WERI-Rb-1 (cell line): ENCODE measurements around the gene VSIG10L.

ENCODE experiments used
- DNase-seq: peaks from one replicate; pipeline ENCODE4 v3.0.0-alpha.2; 2020
- H3K27ac ChIP-seq: fragments of 250-450 bp; sonication (Bioruptor Pico); 2 replicates; pipeline ENCODE4 v1.5.1; 2020; ENCODE audit warnings: mild to moderate bottlenecking, moderate library complexity
- H3K27me3 ChIP-seq: fragments of 250-450 bp; sonication (Bioruptor Pico); 2 replicates; pipeline ENCODE4 v1.5.1; 2021; ENCODE audit warnings: mild to moderate bottlenecking, low read depth, moderate library complexity; ENCODE audit not compliant: insufficient read depth, severe bottlenecking
- H3K36me3 ChIP-seq: fragments of 250-450 bp; sonication (Bioruptor Pico); 2 replicates; pipeline ENCODE4 v1.5.1; 2020; ENCODE audit warnings: mild to moderate bottlenecking, moderate library complexity
- H3K4me3 ChIP-seq: 2 replicates; pipeline ENCODE4 v1.5.1; 2011; ENCODE audit warnings: low read depth, mild to moderate bottlenecking, control low read depth, low read length
- H3K9me3 ChIP-seq: fragments of 250-450 bp; sonication (Bioruptor Pico); 2 replicates; pipeline ENCODE4 v1.5.1; 2021; ENCODE audit warnings: mild to moderate bottlenecking, moderate library complexity; ENCODE audit not compliant: severe bottlenecking
- TF ChIP-seq, protein P1 (sequence below): IDR thresholded peaks from 2 replicates; pipeline ENCODE4 v1.5.1; 2011; ENCODE audit warnings: low read depth, mild to moderate bottlenecking, control low read depth, inconsistent platforms, low read length

VSIG10L gene

DNA sequence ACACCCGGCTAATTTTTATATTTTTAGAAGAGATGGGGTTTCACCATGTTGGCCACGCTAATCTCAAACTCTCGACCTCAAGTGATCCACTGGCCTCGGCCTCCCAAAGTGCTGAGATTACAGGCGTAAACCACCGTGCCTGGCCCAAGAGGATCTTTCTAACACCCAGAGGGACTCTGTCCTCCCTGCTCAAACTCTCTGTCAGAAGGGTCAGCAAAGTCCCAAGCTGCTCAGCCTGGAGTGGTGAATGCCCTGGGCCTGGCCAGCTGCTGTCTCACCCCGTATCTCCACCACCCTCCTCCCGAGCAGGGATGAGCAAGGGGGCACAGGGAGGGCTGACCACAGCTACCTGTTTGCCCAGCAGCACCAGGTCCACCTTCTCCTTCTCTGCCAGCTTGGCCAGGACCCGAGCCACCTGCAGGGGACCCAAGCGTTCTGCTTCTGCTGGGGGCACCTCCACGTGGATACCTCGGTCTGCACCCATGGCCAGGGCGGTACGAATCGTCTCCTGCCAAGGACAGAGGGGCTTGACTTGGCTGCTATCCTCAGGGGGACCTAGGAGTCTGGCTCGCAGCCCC is 10.9 kb upstream of the VSIG10L start:
- DNase-seq, result no peak
- H3K36me3 ChIP-seq, result peaks cover 15% of the 10 kb centered on the region; the same call in 1 of the 2 replicates
- no peak overlapping the region for H3K4me3 ChIP-seq
- TF ChIP-seq, protein P1, sequence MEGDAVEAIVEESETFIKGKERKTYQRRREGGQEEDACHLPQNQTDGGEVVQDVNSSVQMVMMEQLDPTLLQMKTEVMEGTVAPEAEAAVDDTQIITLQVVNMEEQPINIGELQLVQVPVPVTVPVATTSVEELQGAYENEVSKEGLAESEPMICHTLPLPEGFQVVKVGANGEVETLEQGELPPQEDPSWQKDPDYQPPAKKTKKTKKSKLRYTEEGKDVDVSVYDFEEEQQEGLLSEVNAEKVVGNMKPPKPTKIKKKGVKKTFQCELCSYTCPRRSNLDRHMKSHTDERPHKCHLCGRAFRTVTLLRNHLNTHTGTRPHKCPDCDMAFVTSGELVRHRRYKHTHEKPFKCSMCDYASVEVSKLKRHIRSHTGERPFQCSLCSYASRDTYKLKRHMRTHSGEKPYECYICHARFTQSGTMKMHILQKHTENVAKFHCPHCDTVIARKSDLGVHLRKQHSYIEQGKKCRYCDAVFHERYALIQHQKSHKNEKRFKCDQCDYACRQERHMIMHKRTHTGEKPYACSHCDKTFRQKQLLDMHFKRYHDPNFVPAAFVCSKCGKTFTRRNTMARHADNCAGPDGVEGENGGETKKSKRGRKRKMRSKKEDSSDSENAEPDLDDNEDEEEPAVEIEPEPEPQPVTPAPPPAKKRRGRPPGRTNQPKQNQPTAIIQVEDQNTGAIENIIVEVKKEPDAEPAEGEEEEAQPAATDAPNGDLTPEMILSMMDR, result no peak
- peaks cover 3% of the 10 kb centered on the region for H3K9me3 ChIP-seq
- no peaks in the 10 kb centered on the region for H3K27me3 ChIP-seq
- peak overlapping the region; percentile 71 for H3K27ac ChIP-seq

DNA sequence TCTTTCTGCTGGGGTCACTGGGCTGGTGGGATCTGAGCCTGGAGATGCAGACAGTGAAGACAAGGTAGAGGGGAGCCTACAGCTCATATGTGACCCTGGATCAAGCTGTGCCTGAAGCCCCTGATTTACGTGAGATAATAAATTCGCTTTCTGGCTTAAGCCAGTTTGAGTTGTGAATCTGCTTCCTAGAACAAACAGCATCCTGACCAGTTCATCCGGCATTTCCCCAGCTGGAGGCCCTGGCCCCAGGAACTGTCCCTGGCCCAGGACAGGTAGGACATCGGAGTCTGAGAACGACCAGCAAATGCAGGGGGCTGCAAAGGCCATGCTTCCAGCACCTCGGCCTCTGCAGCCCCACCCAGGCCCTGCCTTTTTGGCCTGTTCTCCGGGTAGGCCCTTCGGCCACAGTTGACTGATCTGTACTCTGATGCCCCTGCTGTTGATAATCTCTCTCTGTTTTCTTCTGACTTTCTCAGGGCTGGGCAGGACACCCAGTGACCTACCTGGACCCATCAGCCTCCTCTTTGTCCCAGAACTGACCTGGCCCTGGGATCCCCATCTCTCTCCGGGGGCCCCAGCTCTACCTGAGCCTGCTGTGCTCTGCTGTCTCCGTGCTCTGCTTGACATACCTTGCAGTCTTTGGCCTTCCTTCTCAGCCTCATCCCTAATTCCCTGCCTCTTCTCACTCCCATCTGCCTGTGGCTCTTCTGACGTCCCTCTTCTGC is 9.5 kb upstream of the VSIG10L start:
- no peak overlapping the region for H3K4me3 ChIP-seq
- TF ChIP-seq, protein P1, result no peak
- H3K27ac ChIP-seq, result peak overlapping the region; percentile 71
- H3K9me3 ChIP-seq, result peaks cover 3% of the 10 kb centered on the region
- DNase-seq, result no peak
- H3K36me3 ChIP-seq, result peaks cover 17% of the 10 kb centered on the region
- no peaks in the 10 kb centered on the region for H3K27me3 ChIP-seq

DNA sequence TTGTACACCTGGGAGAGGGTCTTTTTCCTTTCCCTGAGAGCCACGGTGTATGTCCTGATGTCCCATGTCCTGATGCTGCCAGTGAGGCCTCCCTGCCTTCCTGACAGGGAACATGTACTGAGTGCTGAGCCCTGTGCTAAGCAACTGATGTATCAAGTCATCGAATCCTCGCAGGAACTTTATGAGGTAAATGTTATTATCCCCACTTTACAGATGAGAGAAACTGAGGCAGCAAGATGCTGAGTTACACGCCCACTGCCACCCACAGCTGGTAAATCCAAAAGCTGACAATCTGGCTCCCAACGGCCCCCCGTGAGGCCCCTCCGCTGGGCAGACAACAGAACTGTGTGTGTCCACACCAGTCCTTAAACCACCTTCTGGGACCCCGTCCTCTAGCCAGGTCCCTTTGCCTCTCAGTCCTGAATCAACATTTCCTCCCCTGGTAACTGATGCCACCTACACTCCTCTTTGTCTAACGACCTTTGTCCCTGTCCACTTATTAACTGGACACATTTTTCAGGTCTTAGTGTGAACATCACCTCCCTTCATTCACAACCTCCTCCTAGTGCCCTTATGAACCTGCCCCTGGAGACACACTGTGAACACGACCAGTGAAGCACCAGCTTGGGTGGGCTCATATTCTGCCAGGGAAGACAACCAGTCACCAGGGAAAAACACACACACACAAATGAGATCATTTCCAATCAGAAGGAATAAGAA is 5.4 kb upstream of the VSIG10L start:
- H3K27ac ChIP-seq, result no peak overlapping the region
- peaks cover 28% of the 10 kb centered on the region for H3K36me3 ChIP-seq
- TF ChIP-seq, protein P1, result no peak
- peak; percentile 2 for DNase-seq
- H3K4me3 ChIP-seq, result no peak overlapping the region
- peaks cover 3% of the 10 kb centered on the region for H3K9me3 ChIP-seq
- H3K27me3 ChIP-seq, result no peaks in the 10 kb centered on the region

DNA sequence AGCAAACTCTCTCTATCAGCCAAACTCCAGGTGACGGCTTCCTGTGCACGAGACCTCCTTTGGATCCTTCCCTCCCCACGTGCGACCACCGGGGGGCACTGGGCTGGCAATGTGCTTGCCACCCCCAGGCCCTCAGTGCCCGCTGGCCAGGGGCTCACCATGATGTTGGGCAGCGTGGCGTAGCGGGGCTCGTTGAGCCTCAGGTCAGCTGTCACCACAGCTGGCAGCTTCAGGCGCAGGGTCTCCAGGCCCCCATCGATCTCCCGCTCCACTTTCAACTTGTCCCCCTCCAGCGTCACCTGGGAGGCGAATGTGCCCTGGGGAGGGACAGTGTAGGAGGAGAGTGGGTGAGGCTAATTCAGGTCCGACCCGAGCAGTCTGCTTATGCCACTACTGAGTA is 4.8 kb upstream of the VSIG10L start:
- no peak overlapping the region for H3K27ac ChIP-seq
- peaks cover 3% of the 10 kb centered on the region for H3K9me3 ChIP-seq
- peak; percentile 5 for DNase-seq
- no peaks in the 10 kb centered on the region for H3K27me3 ChIP-seq
- no peak overlapping the region for H3K4me3 ChIP-seq
- H3K36me3 ChIP-seq, result peaks cover 27% of the 10 kb centered on the region
- TF ChIP-seq, protein P1, result 0 out of 2 replicates have a peak, but pooled peaks have one; percentile 12

DNA sequence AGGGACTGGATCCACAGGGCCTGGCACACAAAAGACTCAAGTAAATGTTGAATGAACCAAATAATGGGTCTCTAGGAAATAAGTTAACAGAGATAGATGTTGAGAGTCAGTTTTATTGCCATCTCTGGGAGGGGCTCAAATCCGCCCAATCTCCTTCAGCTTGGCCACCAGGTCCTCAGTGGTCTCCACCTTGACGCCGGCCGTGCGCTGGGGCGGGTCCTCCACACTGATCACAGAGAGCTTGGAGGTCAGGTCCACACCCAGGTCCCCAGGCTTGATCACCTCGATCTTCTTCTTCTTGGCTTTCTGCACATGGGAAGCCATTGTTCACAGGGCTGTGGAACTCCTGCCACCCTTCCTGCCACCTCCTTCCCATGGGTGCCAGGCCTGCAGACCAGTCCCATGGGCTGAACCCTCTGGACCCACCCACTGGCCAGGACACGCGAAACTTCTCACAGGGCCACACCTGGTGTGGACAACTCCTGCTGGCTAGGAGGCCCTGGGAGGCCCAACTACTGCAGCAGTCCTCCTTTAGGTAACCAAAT is 3.2 kb upstream of the VSIG10L start:
- H3K27ac ChIP-seq, result no peak overlapping the region

More for the DNA sequence above, 3.2 kb upstream of the VSIG10L start:
- Histone ChIP-seq H3K9me3 (no peaks in the 10 kb centered on the region), H3K4me3 (no peak overlapping the region), H3K27me3 (no peaks in the 10 kb centered on the region), H3K36me3 (peaks cover 19% of the 10 kb centered on the region)
- DNase-seq, result peak; percentile 1
- TF ChIP-seq, protein P1, result no peak
